Limb (tissue), 2 donors: Measurements from ENCODE around the gene SHC1.

Experiments used
- DNase-seq, 2 donors: peaks; one replicate each; pipeline ENCODE4 v3.0.0-alpha.2; 2016; ENCODE audit errors: extremely low spot score in 2 of 2

The SHC1 gene

GRCh38 chr1:154940213-154940560, 30.4 kb downstream of the SHC1 start:
- peak in 1 of 2 donors; percentile 23 for DNase-seq

- DNase-seq, result no peak
Measured at GRCh38 chr1:154938604-154939399, 31.7 kb downstream of the SHC1 start.

GRCh38 chr1:154937988-154938386, 32.6 kb downstream of the SHC1 start:
- DNase-seq, result no peak

GRCh38 chr1:154937085-154937987, 33.2 kb downstream of the SHC1 start:
- DNase-seq, result peak; percentile 94

GRCh38 chr1:154936555-154937084, 33.9 kb downstream of the SHC1 start, which contains the start of gene PMVK:
Gene PMVK, minus strand, starts transcription at chr1:154936719. Its CDS starts 34 bp downstream, at chr1:154936685.
- DNase-seq, result peak; percentile 94 to 96

GRCh38 chr1:154935749-154936554, 34.6 kb downstream of the SHC1 start:
- no peak for DNase-seq

GRCh38 chr1:154934358-154934948, 36.1 kb downstream of the SHC1 start:
- no peak for DNase-seq

- DNase-seq, result no peak
Measured at GRCh38 chr1:154931940-154932487, 38.5 kb downstream of the SHC1 start.

GRCh38 chr1:154926201-154926600, 44.3 kb downstream of the SHC1 start:
- no peak for DNase-seq

- DNase-seq, result no peak
Measured at GRCh38 chr1:154925335-154926170, 45.0 kb downstream of the SHC1 start.

- DNase-seq, result no peak
Measured at GRCh38 chr1:154923695-154924094, 46.9 kb downstream of the SHC1 start.

GRCh38 chr1:154913273-154913672, 57.3 kb downstream of the SHC1 start:
- no peak for DNase-seq

- DNase-seq, result no peak
Measured at GRCh38 chr1:154912755-154913154, 57.8 kb downstream of the SHC1 start.
